Measurements from ENCODE around the gene DNMT3A. TPM values are rescaled to one million over a fixed set of nuclear protein-coding genes. Genes with fewer than 3 reads are reported as not detected.

DNMT3A gene
- total and polyA plus RNA-seq, 2 of the 8 experiments (the other 6 are each of a cell fraction or from before 2014, with no cell fraction given) = 33.6 to 178 TPM

DNA sequence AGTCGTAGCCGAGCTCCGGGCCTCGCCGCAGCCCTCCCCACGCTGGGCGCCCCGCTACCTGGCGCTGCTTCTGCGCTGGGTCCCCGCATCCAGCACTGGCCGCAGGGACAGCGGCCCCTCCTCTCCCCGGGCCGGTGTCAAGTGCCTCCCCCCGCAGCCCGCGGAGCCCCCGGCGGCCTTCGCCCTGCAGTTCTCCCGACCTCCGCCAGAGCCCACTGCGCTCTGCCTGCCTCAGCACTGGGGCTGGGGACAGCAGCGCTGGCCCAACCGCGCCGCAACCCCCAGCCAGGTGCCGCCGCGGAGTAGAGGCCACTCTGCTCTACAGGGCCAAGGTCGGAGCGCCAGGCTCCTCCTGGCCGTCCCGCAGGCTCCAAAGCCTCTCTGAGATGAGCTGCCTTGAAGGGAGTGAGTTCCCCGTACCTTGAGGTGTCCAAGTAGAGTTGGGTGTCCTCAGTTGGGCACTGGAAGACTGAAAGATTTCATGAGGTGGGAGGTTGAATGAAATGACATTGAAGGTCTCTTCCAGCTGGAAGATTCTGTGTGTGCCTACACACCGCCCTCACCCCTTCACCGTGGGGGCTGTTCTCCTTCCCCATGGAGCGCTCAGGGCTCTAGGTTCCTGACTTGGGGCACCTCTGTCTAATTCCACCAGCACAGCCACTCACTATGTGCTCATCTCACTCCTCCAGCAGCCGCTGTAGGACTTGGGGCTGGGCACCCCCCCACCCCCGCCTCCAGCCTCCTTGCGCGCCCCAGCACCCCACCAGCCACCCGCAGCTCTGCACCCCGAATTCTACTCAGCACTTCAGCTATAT is 854 bp upstream of the DNMT3A start (continued):
- TF ChIP-seq EP300 (IDR thresholded peaks at IDR 0.05; ENCODE audit: borderline replicate concordance in 1 of 2, low read depth in 2 of 2, low read length in 2 of 2) (peak in 1 of 2 experiments; percentile 15; a peak in 2 of 3 replicates), SUZ12 (IDR thresholded peaks at IDR 0.05; ENCODE audit: low read length) (no peak), FOSL1 (IDR thresholded peaks at IDR 0.05; ENCODE audit: insufficient read depth, low read depth, low read length) (no peak), RBBP5 (IDR thresholded peaks at IDR 0.05; ENCODE audit: borderline replicate concordance, low read depth, low read length) (peak; percentile 78; the same call in 1 of the 2 replicates), SIN3A (conservative IDR thresholded peaks at IDR 0.05 in 1 of 2, IDR thresholded peaks at IDR 0.05 in 1 of 2; ENCODE audit: low read depth in 1 of 2, low read length in 2 of 2) (peak; percentile 96 to 99), CHD2 (IDR thresholded peaks at IDR 0.05; ENCODE audit: low read length) (peak; percentile 60), RAD21 (IDR thresholded peaks at IDR 0.05 in 1 of 2, conservative IDR thresholded peaks at IDR 0.05 in 1 of 2; ENCODE audit: low read depth in 2 of 2, low read length in 2 of 2) (peak; percentile 80 to 86), HDAC2 (IDR thresholded peaks at IDR 0.05; ENCODE audit: borderline replicate concordance in 1 of 2, low read depth in 2 of 2, low read length in 2 of 2) (peak in 1 of 2 experiments; percentile 81; a peak in 3 of 4 replicates), TEAD4 (IDR thresholded peaks at IDR 0.05; ENCODE audit: low read depth, low read length) (0 out of 2 replicates have a peak, but pooled peaks have one; percentile 54), GABPA (IDR thresholded peaks at IDR 0.05; ENCODE audit: borderline replicate concordance, insufficient read depth, low read length) (peak; percentile 78; the same call in 1 of the 2 replicates), PHF8 (conservative IDR thresholded peaks at IDR 0.05; ENCODE audit: low read depth, low read length) (0 out of 2 replicates have a peak, but pooled peaks have one; percentile 25), CTBP2 (IDR thresholded peaks at IDR 0.05; ENCODE audit: borderline replicate concordance, insufficient read depth, insufficient read length, low read length) (peak; percentile 82), TAF7 (optimal IDR thresholded peaks at IDR 0.05; ENCODE audit: borderline replicate concordance, low read depth, low read length) (peak; percentile 88), YY1 (IDR thresholded peaks at IDR 0.05; ENCODE audit: low read depth, low read length) (peak; percentile 50; the same call in 1 of the 2 replicates)
- TF ChIP-seq, protein P1, sequence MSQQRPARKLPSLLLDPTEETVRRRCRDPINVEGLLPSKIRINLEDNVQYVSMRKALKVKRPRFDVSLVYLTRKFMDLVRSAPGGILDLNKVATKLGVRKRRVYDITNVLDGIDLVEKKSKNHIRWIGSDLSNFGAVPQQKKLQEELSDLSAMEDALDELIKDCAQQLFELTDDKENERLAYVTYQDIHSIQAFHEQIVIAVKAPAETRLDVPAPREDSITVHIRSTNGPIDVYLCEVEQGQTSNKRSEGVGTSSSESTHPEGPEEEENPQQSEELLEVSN (IDR thresholded peaks at IDR 0.05) = no peak
- TF ChIP-seq, protein P2, sequence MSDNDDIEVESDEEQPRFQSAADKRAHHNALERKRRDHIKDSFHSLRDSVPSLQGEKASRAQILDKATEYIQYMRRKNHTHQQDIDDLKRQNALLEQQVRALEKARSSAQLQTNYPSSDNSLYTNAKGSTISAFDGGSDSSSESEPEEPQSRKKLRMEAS (IDR thresholded peaks at IDR 0.05) = peak; percentile 84
